ENCODE data around the gene OSBPL6. TPM values are rescaled to one million over a fixed set of nuclear protein-coding genes. Genes with fewer than 3 reads are reported as not detected.

The OSBPL6 gene
- total and polyA plus RNA-seq, 10 of the 15 experiments (the other 5 are each of a cell fraction or from before 2014, with no cell fraction given), result 0.01 to 0.08 (median 0.03) TPM; not detected in 5

GRCh38 chr2:178238154-178238521, 43.8 kb downstream of the OSBPL6 start:
- no peak overlapping the region for H3K27ac ChIP-seq (ENCODE audit: control insufficient read depth, insufficient read depth)
- H4K20me1 ChIP-seq (ENCODE audit: control insufficient read depth, insufficient read depth), result no peaks in the 10 kb centered on the region
- ATAC-seq (no peak), FAIRE-seq (no peak), DNase-seq (ENCODE audit: low read depth, low spot score) (no peak)
- no peak overlapping the region for H2AFZ ChIP-seq (ENCODE audit: control insufficient read depth, low read depth, low read length)
- ChIA-PET POLR2A (no interaction called here), SMC1A (ENCODE audit: uncharacterized antibody, unreplicated experiment) (interaction anchor here (0.6 kb wide), 1 partner anchor 63 kb away, joined by 3 read pairs; no protein-coding TSS in a partner anchor), CTCF (no interaction called here), RAD21 (ENCODE audit: unreplicated experiment) (no interaction called here)
- H3K36me3 ChIP-seq (ENCODE audit: control insufficient read depth in 2 of 2, insufficient read depth in 2 of 2, low read length in 1 of 2), result no peaks in the 10 kb centered on the region
- no peaks in the 10 kb centered on the region for H3K4me1 ChIP-seq (ENCODE audit: control insufficient read depth, insufficient read depth, low read length)
- intact Hi-C loops (cut with micrococcal nuclease; ENCODE audit: unreplicated experiment) (no loop called here), in situ Hi-C loops (cut with MboI) (no loop called here)
- H3K4me2 ChIP-seq (ENCODE audit: control insufficient read depth, insufficient read depth), result no peak overlapping the region
- 53% methylated on average over 4 of the region's 4 CpGs for WGBS (ENCODE audit: insufficient coverage, insufficient replicate concordance, low lambda C conversion rate, missing lambda C conversion rate)
- no peaks in the 10 kb centered on the region for H3K27me3 ChIP-seq (replicated peaks in 1 of 2; ENCODE audit: control insufficient read depth in 2 of 2, insufficient read depth in 2 of 2, low read length in 1 of 2)
- BruUV-seq (replicated peaks), result no TSS peak
- no peak overlapping the region for H3K4me3 ChIP-seq
- no peaks in the 10 kb centered on the region for H3K9me3 ChIP-seq (replicated peaks; ENCODE audit: control insufficient read depth, insufficient read depth, low read length)
- H3K79me2 ChIP-seq (ENCODE audit: control insufficient read depth, insufficient read depth, low read length), result no peaks in the 10 kb centered on the region
- TF ChIP-seq, protein P1, sequence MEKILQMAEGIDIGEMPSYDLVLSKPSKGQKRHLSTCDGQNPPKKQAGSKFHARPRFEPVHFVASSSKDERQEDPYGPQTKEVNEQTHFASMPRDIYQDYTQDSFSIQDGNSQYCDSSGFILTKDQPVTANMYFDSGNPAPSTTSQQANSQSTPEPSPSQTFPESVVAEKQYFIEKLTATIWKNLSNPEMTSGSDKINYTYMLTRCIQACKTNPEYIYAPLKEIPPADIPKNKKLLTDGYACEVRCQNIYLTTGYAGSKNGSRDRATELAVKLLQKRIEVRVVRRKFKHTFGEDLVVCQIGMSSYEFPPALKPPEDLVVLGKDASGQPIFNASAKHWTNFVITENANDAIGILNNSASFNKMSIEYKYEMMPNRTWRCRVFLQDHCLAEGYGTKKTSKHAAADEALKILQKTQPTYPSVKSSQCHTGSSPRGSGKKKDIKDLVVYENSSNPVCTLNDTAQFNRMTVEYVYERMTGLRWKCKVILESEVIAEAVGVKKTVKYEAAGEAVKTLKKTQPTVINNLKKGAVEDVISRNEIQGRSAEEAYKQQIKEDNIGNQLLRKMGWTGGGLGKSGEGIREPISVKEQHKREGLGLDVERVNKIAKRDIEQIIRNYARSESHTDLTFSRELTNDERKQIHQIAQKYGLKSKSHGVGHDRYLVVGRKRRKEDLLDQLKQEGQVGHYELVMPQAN (conservative IDR thresholded peaks at IDR 0.05), result no peak
- no peak for TF ChIP-seq FOXK2 (IDR thresholded peaks at IDR 0.05)
- no peak for TF ChIP-seq IKZF1 (conservative IDR thresholded peaks at IDR 0.05)
- no peak for TF ChIP-seq EP300 (IDR thresholded peaks at IDR 0.05; ENCODE audit: borderline replicate concordance in 1 of 2, control insufficient read depth in 1 of 2, low read depth in 2 of 2, low read length in 2 of 2)
- no peak for TF ChIP-seq EZH2 (IDR thresholded peaks at IDR 0.05; ENCODE audit: borderline replicate concordance, control insufficient read depth, low read depth, low read length)
- no peak for TF ChIP-seq JUNB (IDR thresholded peaks at IDR 0.05)
- no peak for TF ChIP-seq TCF3 (IDR thresholded peaks at IDR 0.05; ENCODE audit: borderline replicate concordance, insufficient read depth, low read depth, low read length)
- no peak overlapping the region for H3K9ac ChIP-seq (ENCODE audit: control insufficient read depth, insufficient read depth, low read length)
